Muscle of leg (tissue), 11 donors: Measurements from ENCODE around the gene BRK1. TPM values are rescaled to one million over a fixed set of nuclear protein-coding genes. Genes with fewer than 3 reads are reported as not detected.
"Not testable (repeated sequence)": the region's sequence is repeated elsewhere in the genome, so short reads cannot be mapped to it uniquely, and the experiment has no call there.

ENCODE experiments used
- DNase-seq: peaks from one replicate; pipeline ENCODE4 v3.0.0; 2013
- H3K27ac ChIP-seq: one replicate; pipeline ENCODE4 v1.5.1; 2013; ENCODE audit warnings: mild to moderate bottlenecking, low read length, control low read depth
- H3K27me3 ChIP-seq: one replicate; pipeline ENCODE4 v1.6.1; 2013; ENCODE audit warnings: low read length; ENCODE audit not compliant: control insufficient read depth, insufficient read depth
- H3K36me3 ChIP-seq: one replicate; pipeline ENCODE4 v1.6.1; 2013; ENCODE audit warnings: low read length; ENCODE audit not compliant: control insufficient read depth, insufficient read depth
- H3K4me1 ChIP-seq: one replicate; pipeline ENCODE4 v1.6.1; 2013; ENCODE audit warnings: low read length; ENCODE audit not compliant: control insufficient read depth, insufficient read depth
- H3K4me3 ChIP-seq: one replicate; pipeline ENCODE4 v1.5.1; 2013; ENCODE audit warnings: low read length, control low read depth
- H3K9me3 ChIP-seq: replicated peaks from 2 replicates; pipeline ENCODE4 v1.6.1; 2013; ENCODE audit warnings: low read depth, low read length; ENCODE audit not compliant: control insufficient read depth
- WGBS: methylation state at CpG from one replicate; pipeline ENCODE4 v1.1.5; 2013; ENCODE audit warnings: missing lambda C conversion rate; ENCODE audit not compliant: insufficient coverage; 5-methylcytosine and 5-hydroxymethylcytosine counted together
- polyA plus RNA-seq, 8 donors: library from polyadenylated mRNA; unstranded; fragments of 120-200 nt; gene quantifications; one replicate each; pipeline versions ENCODE4 v1.2.1 to v1.2.3, GENCODE V29; 2013; ENCODE audit warnings: inconsistent platforms in 1 of 8, low replicate concordance in 1 of 8; ENCODE audit not compliant: insufficient read length in 8 of 8, insufficient read depth in 1 of 8
- total RNA-seq: library from RNA; stranded (reverse); fragments of 120-200 nt; gene quantifications from one replicate; pipeline ENCODE4 v1.2.4, GENCODE V29; 2013

Gene BRK1
- total and polyA plus RNA-seq, 9 donors = 106 to 174 (median 158) TPM

DNA sequence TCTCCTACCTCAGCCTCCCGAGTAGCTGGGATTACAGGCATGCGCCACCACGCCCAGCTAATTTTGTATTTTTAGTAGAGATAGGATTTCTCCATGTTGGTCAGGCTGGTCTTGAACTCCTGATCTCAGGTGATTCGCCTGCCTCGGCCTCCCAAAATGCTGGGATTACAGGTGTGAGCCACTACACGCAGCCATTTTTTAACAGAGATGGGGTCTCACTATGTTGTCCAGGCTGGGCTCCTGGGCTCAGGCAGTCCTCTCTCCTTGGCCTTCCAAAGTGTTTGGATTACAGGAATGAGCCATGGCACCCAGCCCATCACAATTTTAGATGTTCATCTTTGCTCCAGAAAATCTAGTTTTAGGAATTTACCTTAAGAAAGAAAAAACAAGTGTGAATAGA is 43.1 kb downstream of the BRK1 start:
- not testable (repeated sequence) for H3K27me3 ChIP-seq, H3K9me3 ChIP-seq, H3K4me3 ChIP-seq, H3K36me3 ChIP-seq, H3K4me1 ChIP-seq, DNase-seq, H3K27ac ChIP-seq
- 100% methylated on average over 2 of the region's 6 CpGs for WGBS

DNA sequence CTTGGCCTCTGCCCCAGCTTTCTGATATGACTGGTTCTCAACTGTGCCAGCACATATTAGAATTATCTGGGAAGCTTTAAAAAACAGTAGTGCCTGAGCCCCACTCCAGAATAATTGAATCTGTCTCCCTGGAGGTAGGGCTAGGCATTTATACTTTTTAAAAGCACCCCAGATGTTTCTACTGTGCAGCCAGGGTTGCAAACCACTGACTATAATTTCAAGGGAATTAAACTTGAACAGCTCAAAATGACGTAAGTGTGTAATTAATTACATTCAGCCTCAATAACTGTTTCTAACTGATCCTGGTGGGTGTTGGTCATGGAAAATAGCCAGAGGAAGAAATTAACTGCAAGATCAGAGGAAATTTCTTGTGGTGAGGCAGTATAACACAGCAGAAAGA is 44.9 kb downstream of the BRK1 start:
- peaks cover 13% of the 10 kb centered on the region for H3K4me1 ChIP-seq
- H3K27me3 ChIP-seq = peaks cover 3% of the 10 kb centered on the region
- H3K4me3 ChIP-seq = no peak overlapping the region
- peak; percentile 43 for DNase-seq
- H3K36me3 ChIP-seq = no peaks in the 10 kb centered on the region
- WGBS = no CpG with 5 or more reads among the region's 1 CpG
- H3K9me3 ChIP-seq = no peaks in the 10 kb centered on the region
- no peak overlapping the region for H3K27ac ChIP-seq

DNA sequence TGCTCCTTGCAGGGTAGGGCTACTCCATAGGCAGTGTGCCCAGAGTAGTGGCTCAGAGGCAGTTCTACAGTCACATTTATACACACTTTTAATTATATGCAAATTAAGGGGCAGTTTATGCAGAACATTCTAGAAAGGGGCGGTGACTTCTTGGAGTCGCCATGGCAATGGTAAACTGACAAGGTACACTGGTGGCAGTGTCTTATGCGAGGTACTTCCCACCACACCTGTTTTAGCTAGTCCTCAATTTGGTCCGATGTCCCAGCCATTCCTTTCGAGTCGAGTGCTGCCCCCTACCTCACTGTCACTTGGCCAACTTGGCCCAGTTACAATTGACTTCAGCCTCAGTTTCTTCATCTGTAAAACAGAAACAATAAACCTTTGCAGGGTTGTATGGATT is 45.5 kb downstream of the BRK1 start:
- 89% methylated on average over 2 of the region's 6 CpGs for WGBS
- H3K27ac ChIP-seq = no peak overlapping the region

DNA sequence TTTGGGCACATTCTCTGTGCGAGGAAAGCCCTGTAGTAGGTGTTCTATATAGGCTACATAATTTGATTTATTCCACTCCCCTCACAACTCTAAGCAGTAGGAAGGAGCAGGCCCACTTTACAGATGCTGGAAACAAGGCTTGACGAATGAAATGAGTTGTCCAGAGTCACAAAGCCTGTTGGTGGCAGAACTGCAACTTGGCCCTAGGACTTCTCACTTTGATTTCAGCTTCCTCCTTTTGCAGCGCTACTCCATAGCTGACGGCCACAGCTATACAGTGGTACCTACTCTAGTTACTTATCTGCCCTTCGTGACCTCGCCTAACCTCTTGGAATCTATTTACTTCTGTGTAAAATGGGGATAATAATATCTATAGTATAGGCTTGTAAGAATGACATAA is 46.7 kb downstream of the BRK1 start:
- Histone ChIP-seq H3K27me3 (peaks cover 3% of the 10 kb centered on the region), H3K4me1 (peaks cover 10% of the 10 kb centered on the region), H3K36me3 (no peaks in the 10 kb centered on the region)

More for the DNA sequence above, 45.5 kb downstream of the BRK1 start:
- Histone ChIP-seq H3K36me3 (no peaks in the 10 kb centered on the region), H3K4me1 (peaks cover 13% of the 10 kb centered on the region), H3K9me3 (no peaks in the 10 kb centered on the region), H3K4me3 (no peak overlapping the region), H3K27me3 (peaks cover 3% of the 10 kb centered on the region)
- DNase-seq = no peak

DNA sequence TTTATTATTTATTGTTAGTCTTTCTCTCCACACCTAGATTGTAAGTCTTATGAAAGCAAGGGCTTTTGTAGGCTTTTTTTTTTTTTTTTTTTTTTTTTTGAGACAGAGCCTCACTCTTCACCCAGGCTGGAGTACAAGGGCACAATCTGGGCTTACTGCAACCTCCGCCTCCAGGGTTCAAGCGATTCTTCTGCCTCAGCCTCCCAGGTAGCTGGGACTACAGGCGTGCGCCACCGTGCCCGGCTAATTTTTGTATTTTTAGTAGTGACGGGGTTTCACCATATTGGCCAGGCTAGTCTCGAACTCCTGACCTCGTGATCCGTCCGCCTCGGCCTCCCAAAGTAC is 48.7 kb downstream of the BRK1 start:
- H3K36me3 ChIP-seq, DNase-seq, H3K4me3 ChIP-seq, H3K27me3 ChIP-seq, H3K9me3 ChIP-seq, H3K27ac ChIP-seq, H3K4me1 ChIP-seq: not testable (repeated sequence)
- 74% methylated on average over 9 of the region's 12 CpGs for WGBS

More for the DNA sequence above, 46.7 kb downstream of the BRK1 start:
- Histone ChIP-seq H3K9me3 (no peaks in the 10 kb centered on the region), H3K4me3 (no peak overlapping the region), H3K27ac (no peak overlapping the region)
- DNase-seq = no peak
- WGBS = 90% methylated on average over 1 of the region's 6 CpGs

DNA sequence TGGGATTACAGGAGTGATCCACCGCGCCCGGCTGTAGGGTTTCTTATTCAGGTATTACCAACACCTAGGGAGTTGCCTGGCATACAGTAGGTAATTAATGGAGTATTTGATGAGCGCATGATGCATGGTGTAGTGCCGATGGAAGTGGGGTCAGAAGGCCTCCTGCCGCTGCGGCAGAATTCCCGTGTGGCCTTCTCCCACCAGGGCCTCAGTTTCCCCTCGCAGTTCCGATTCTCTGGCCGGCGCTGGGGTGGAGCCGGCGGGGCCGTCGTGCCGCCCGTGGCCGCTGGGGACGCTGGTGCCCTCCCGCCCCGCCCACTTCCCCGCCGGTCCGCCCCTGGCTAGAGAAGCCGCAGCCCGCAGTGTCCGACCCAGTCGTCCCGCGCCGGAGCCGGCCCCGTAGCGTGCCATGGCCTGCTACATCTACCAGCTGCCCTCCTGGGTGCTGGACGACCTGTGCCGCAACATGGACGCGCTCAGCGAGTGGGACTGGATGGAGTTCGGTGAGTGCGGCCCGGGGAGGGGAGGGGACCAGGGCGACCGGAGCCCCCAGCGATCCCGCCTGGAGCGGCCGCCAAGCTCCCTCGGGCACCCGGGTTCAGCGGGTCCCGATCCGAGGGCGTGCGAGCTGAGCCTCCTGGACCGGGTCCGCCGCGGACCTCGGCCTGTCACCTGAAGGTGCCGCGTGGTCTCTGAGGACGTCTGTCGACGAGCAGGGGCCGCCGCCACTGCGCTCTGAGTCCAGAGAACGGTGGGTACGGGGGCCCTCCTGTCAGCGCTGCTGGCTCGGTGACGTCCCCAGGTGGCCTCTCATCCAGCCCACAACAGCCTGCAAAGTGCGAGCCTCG is 49.3 kb downstream of the BRK1 start, which contains the start of gene IRAK2:
Gene IRAK2, plus strand, starts transcription at position 374 of the 848 bp plus-strand sequence. Its CDS starts 36 bp downstream, at position 410.
- H3K4me1 ChIP-seq = peaks cover 9% of the 10 kb centered on the region
- peak; percentile 64 for DNase-seq
- no peaks in the 10 kb centered on the region for H3K36me3 ChIP-seq
- peak within 1 kb of the TSS; percentile 72 for H3K4me3 ChIP-seq
- H3K27me3 ChIP-seq = peaks cover 3% of the 10 kb centered on the region
- 2% methylated on average over 67 of the region's 76 CpGs for WGBS
- no peak within 1 kb of the TSS for H3K27ac ChIP-seq
- H3K9me3 ChIP-seq = peaks cover 10% of the 10 kb centered on the region

DNA sequence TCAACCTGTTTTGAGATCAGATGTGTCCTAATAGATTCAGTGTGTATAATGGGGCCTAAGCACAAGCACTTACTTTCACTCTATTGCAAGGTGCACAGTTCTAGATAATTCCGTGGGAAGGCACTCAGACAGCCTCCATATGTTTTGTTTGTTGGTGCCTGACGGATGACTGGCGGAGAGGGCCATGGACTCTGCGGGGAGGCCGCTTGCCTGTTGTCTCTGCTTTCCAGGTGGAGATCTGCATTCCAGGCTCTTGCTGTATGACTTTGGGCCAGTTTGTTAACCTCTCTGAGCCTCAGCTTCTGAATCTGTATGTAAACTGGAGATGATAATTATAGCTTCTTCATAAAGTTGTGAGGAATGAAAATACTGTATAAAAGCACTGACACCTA is 50.7 kb downstream of the BRK1 start:
- no peaks in the 10 kb centered on the region for H3K36me3 ChIP-seq
- peaks cover 3% of the 10 kb centered on the region for H3K27me3 ChIP-seq
- WGBS = 66% methylated on average over 5 of the region's 5 CpGs
- peaks cover 10% of the 10 kb centered on the region for H3K9me3 ChIP-seq
- peaks cover 7% of the 10 kb centered on the region for H3K4me1 ChIP-seq
- H3K4me3 ChIP-seq = no peak overlapping the region
- DNase-seq = no peak
- H3K27ac ChIP-seq = no peak overlapping the region

DNA sequence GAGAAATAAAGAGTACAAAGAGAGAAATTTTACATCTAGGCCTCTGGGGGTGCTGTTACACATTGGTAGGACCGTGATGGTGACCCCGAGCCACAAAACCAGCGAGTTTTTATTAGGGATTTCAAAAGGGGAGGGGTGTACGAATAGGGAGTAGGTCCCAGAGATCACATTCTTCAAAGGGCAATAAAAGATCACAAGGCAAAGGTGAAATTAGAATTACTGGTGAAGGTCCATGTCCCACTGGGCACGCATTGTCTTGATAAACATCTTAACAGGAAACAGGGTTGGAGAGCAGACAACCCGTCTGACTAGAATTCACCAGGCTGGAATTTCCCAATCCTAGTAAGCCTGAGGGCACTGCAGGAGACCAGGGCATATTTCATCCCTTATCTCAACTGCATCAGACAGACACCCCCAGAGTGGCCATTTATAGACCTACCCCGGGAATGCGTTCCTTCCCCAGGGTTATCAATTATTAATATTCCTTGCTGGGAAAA is 53.6 kb downstream of the BRK1 start:
- Histone ChIP-seq H3K4me1 (peaks cover 7% of the 10 kb centered on the region), H3K9me3 (peaks cover 10% of the 10 kb centered on the region), H3K27ac (no peak overlapping the region), H3K27me3 (peaks cover 3% of the 10 kb centered on the region), H3K4me3 (no peak overlapping the region), H3K36me3 (no peaks in the 10 kb centered on the region)
- WGBS = 58% methylated on average over 6 of the region's 8 CpGs
- DNase-seq = no peak

DNA sequence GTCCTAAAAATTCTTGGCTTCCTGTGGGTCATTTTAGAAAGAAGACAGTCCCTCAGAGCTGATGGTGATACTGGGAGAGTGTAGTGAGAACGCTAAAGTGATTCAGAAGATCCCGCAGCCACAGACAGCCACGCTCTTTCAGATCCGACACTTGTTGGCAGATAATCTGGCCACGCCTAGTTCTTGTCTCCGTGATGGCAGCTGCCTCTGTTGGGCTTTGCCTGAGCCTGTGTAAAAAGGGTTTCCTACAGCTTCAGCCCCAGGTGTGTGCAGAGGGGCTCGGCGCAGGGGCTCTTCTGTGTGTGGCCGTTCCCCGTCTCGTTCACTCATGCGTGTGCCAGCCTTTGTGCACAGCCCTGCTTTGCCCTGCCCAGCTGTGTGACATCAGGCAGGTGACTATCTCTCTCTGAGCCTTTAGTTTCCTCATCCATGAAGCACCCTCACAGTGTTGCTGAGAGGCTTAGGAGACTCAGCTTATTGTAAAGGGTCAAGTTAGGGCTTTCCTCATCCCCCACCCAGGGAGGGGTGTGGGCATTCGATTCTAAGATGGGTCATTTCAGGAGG is 55.5 kb downstream of the BRK1 start:
- no peaks in the 10 kb centered on the region for H3K27me3 ChIP-seq
- H3K9me3 ChIP-seq = peaks cover 10% of the 10 kb centered on the region
- DNase-seq = no peak
- no peak overlapping the region for H3K27ac ChIP-seq
- H3K4me1 ChIP-seq = no peaks in the 10 kb centered on the region
- WGBS = 85% methylated on average over 12 of the region's 13 CpGs
- H3K36me3 ChIP-seq = no peaks in the 10 kb centered on the region
- H3K4me3 ChIP-seq = no peak overlapping the region

DNA sequence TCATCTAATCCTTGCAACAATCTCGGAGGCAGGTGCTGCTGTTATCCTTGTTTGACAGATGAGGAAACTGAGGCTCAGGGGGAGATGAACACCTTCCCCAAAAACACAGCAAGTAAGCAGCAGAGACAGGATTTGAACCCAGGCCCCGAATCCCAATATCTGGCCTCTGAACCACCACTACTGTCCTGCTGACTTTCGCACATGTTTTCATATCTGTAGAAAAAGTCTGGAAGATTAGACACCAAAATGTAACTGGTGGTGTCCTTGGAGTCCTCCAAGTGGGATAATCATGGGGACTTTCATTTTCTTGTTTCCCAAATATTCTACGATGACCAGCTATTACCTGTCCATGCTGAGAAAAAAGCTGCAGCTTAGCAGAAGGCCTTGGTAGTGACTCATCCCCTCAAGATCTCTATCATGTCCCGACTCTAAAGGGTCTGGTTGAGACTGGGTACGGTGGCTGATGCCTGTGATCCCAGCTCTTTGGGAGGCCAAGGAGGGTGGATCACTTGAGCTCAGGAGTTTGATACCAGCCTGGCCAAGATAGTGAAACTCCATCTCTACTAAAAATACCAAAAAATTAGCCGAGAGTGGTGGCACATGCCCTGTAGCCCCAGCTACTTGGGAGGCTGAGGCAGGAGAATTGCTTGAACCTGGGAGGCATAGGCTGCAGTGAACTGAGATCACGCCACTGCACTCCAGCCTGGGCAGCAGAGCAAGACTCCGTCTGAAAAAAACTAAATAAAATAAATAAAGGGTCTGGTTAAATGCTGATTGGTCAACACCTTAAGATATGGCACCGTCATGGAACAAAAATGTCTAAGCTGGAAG is 57.8 kb downstream of the BRK1 start:
- no peak overlapping the region for H3K4me3 ChIP-seq
- no peaks in the 10 kb centered on the region for H3K4me1 ChIP-seq

More for the DNA sequence above, 57.8 kb downstream of the BRK1 start:
- no peaks in the 10 kb centered on the region for H3K36me3 ChIP-seq
- H3K9me3 ChIP-seq = peaks cover 10% of the 10 kb centered on the region
- no peak for DNase-seq
- H3K27ac ChIP-seq = peak overlapping the region; percentile 55
- WGBS = 83% methylated on average over 2 of the region's 10 CpGs
- no peaks in the 10 kb centered on the region for H3K27me3 ChIP-seq
